Daoy (cell line): Measurements from ENCODE around the gene NANOS2. TPM values are rescaled to one million over a fixed set of nuclear protein-coding genes. Genes with fewer than 3 reads are reported as not detected.
A peak's percentile ranks its signal among the peaks of the same experiment; 100 is the strongest.
"Not testable (repeated sequence)": the region's sequence is repeated elsewhere in the genome, so short reads cannot be mapped to it uniquely, and the experiment has no call there.

Experiments used
- DNase-seq: peaks from one replicate; pipeline ENCODE4 v3.0.0-alpha.2; 2015; ENCODE audit warnings: low read depth
- total RNA-seq: library from RNA; depleted of rRNA; stranded (reverse); fragments of >200 nt; shearing (Covaris generic); gene quantifications from 2 replicates; pipeline ENCODE4 v1.2.3, GENCODE V29; 2014; rRNA removed

The NANOS2 gene
- total RNA-seq, 1 experiment from 2014 or later: not detected

DNA sequence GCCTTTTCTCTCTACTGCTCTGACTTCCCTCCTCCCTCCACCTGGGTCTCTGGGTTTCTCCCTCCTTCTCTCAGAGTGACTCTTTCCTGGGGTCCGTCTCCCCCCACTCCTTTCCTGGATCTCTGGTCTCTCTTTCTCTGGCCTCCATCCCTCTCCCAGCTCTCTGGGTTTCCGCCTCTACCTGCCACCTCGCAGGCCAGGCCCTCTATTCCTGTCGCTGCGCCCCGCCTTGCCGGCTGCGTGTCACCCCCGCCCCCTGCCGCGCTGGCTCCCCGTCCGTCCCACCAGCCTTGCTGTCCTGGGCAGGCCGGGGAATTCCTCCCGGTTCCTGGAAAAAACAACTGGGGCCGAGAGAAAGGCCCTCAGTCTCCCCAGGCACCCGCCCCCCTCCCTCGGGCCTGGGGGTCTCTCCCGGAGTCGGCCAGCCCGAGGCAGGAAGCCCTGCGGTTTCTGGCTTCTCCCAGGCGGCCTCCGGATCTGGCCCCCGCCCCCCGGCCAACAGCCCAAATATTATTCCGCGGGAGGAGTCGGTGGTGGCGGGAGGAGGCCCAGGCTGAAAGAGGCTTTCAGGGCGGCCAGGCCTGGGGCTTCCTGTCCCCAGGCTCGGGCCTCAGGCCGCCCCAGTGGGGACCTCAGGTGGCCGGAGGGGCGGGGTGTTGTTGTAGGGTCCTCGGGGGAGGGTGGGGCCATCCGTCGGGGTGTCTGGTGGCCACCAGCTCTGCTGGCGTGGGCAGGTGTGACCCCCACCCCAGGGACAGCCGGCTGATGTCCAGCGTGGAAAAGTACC lies 38.0 kb downstream of the NANOS2 start:
- DNase-seq: peak; percentile 69

DNA sequence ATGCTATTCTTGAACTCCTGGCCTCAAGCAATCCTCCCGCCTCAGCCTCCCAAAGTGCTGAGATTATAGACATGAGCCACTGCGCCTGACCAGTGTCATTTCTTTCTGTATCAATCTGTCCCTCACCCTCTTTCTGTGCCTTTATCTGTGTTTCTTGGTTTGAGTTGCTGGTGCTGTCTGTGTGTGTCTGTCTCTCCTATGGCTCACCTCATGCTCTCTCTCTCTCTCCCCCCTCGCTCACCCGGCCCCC lies 38.5 kb downstream of the NANOS2 start:
- no peak for DNase-seq

DNA sequence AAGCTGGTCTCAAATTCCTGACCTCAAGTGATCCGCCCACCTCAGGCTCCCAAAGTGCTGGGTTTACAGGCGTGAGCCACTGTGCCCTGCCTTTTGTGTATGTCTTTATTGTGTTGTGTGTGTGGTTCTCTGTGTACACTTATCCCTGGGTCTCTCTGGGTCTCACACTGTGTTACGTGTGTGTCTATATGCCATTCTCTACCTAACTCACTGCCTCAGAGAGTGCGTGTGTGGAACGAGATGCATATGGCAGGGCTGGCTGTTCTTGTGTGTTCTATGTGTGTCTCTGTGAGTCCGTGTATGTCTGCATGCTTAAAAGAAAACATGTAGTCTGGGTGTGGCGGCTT lies 40.0 kb downstream of the NANOS2 start:
- no peak for DNase-seq

DNA sequence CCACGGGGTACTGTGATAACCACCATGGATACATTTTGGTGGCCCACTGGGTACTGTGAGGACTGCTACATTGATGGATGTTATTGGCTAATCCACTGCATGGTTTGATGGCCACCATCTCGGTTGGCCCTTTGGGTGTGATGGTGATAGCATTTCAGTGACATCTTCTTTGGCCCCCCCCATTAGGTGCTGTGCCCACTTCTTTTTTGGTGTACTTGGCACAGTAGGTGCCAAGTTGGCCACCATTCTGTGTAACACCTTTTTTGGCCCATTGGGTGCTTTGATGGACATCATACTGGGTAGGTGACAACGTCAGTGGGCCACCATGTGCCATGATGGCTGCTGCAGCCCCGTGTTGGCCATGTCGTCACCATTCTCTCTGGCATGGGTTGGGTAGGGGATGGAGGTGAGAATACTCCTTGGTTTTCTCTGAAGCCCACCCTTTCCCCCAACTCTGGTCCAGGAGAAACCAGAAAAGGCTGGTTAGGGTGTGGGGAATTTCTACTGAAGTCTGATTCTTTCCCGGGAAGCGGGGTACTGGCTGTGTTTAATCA lies 41.3 kb downstream of the NANOS2 start:
- DNase-seq: no peak

DNA sequence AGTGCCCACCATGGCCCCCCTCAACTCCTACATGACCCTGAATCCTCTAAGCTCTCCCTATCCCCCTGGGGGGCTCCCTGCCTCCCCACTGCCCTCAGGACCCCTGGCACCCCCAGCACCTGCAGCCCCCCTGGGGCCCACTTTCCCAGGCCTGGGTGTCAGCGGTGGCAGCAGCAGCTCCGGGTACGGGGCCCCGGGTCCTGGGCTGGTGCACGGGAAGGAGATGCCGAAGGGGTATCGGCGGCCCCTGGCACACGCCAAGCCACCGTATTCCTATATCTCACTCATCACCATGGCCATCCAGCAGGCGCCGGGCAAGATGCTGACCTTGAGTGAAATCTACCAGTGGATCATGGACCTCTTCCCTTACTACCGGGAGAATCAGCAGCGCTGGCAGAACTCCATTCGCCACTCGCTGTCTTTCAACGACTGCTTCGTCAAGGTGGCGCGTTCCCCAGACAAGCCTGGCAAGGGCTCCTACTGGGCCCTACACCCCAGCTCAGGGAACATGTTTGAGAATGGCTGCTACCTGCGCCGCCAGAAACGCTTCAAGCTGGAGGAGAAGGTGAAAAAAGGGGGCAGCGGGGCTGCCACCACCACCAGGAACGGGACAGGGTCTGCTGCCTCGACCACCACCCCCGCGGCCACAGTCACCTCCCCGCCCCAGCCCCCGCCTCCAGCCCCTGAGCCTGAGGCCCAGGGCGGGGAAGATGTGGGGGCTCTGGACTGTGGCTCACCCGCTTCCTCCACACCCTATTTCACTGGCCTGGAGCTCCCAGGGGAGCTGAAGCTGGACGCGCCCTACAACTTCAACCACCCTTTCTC lies 42.3 kb downstream of the NANOS2 start:
- DNase-seq: no peak

DNA sequence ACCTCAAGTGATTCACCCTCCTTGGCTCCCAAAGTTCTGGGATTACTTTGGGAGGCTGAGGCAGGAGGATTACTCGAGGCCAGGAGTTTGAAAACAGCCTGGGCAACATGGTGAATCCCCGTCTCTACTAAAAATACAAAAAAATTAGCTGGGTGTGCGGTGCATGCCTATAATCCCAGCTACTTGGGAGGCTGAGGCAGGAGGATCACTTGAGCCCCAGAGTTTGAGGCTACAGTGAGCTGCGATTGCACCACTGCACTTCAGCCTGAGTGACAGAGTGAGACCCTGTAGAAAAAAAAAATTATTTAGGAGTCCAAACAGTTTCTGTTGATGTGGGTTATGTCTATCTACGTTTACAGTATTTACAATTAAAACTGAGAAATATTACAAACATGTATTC lies 43.8 kb downstream of the NANOS2 start:
- DNase-seq: no peak

DNA sequence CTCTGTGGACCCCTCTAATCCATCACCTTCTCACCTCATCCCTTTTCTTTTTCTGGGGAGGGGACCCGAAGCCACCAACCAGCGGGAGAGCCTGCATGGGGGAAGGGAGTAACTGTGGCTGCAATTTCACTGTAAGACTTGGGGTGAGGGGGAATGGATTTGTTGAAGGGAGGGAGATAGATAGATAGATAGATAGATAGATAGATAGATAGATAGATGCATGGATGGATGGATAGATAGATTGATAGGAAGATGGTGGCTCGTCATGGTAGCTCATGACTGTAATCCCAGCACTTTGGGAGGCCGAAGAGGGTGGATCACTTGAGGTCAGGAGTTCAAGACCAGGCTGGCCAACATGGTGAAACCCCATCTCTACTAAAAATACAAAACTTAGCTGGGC lies 47.3 kb downstream of the NANOS2 start:
- not testable (repeated sequence) for DNase-seq

DNA sequence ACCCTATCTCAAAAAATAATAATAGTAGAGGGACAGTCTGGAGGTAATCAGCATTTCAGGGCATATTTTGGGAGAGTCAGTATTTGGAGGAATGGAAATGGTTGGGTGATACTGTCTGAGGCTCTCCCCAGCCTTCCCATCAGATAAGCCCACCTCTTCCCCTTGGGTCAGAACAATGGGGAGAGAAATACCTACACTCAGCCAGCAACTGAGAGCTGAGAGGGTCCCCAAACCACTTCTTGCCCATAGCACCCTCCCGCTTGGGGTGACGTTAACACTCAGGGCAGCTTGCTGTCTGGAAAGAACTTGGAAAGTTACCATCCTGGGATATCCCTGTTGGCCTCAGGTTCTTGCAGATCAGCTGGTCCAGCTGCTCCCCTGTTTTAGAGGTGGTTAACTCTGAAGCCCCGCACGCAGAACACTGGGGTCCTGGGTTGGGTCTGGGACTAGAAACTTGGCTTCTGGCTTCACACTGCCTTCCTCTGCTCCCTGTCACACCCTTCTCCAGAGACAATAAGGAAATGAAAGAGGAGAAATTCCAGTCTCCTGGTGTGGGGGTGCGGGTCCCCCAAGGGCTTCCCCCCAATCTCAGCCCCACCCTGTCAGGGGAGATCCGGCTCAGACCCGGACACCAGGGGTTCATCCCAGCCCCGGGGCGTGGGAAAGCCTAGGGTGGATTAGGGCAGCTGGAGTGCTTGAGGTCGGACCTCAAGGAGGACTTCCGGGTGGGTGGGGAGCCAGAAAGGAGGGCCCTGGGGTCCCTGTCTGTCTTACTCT lies 48.0 kb downstream of the NANOS2 start:
- DNase-seq: no peak

DNA sequence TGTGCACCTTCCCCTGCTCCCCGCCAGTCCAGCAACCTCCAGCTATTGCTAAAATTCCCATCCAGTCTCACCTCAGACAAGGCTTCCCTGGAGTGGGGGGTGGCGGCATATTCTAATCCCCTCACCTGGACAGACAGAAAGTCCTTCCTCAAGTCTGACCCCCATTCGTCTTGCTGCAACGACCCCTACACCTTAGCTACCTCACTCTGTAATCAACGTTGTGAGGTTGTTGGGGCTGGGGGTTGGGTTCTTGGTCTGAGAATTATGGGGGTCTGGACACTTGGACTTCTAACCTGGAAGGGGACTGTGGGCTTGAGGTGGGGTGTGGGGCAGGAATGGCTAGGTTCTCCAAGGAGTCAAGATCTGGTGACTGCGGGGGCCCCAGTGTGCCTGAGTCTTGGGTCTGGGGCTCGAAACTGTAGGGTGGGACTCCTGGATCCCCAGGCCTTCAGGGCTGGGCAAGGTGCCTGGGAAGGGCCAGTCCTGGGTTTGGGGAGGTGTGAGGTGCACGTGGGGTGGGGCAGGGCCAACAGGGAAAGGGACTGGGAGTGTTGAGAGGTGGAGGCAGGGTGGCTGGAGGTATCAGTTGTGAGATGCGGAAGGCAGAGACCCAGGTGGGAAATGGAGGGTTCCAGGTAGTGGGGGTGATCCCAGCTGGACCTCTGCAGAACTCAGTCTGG lies 49.2 kb downstream of the NANOS2 start:
- no peak for DNase-seq

DNA sequence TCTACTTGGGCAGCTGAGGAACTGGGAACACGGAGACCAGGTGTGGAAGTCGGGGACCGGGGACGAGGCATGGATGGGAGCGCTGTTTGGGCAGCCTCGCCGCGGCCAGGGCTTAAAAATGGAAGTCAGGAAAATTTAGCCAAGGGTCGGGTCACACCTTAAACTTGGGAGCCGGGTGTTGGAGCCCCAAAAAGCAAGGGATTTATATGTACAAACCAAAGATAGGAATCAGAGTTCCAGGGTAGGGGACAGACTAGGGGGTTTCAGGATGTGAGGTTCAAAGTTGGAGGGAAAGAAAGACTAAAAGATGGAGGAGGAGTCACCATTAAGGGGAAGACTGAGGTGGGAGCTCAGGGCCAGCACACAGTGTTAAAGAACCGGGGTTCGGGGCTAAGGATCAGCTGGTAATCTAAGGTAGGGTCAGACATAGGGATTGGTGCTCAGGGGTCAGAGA lies 49.9 kb downstream of the NANOS2 start:
- DNase-seq: no peak

DNA sequence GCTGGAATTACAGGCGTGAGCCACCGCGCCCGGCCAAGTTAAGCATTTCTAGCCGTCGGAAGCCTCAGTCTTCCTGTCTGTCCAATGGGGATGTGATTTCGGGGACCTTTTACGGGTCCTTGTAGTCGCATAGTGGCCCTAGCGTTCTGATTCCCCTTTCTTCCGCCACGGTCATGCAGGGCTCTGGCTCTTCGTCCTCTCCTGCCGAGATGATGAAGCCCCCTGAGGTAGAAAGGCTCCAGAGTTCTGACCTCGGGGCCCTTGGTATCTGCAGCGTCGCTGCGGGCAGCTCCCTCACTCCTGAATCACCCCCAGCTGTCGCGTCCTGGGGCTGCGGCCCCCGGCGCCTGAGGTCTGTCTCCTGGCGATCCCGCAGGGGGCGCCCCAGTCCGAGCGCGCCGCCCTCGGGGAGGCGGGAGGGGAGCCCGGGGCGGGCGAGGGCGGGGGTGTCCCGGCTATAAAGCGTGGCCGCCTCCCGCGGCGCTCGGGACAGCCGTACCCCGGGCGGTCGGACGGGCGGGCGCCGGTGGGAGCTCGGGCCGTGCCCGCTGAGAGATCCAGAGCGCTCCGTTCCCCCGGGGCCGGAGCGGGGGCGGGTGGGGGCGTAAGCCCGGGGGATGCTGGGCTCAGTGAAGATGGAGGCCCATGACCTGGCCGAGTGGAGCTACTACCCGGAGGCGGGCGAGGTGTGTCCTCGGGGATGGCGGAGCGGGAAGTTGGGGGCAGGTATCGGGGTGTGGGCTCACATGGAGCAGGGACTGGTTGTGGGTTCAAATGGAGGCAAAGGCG lies 50.5 kb downstream of the NANOS2 start, which contains the start of gene FOXA3:
TSS of gene FOXA3 (plus strand) at position 487 of the 789 bp plus-strand sequence. CDS start at position 618, 131 bp downstream.
- peak; percentile 83 for DNase-seq

DNA sequence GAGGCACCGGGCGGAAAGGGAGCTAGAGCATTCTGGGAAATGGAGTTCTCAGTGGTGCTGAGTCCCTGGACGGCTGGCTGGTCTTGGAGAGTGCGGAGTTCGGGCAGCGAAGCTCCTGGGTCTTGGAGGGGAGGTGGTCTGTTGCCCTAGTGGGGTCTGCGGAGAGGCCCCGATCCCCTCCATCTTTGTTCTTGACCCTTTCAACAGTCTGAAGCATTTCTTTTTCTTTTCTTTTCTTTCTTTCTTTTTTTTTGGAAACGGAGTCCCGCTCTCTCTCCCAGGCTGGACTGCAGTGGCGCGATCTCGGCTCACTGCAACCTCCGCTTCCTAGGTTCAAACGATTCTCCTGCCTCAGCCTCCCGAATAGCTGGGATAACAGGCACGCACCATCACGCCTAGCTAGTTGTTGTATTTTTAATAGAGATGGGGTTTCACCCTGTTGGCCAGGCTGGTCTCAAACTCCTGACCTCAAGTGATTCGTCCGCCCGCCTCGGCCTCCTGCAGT lies 51.2 kb downstream of the NANOS2 start:
- no peak for DNase-seq

Other genes with a start within 250 kb of the NANOS2 start
- gene GIPR, start 246.6 kb downstream of the NANOS2 start, total RNA-seq: not detected in 2 replicates
- gene SNRPD2, start 222.8 kb downstream of the NANOS2 start, total RNA-seq: 580 and 625 TPM in 2 replicates
- gene QPCTL, start 222.1 kb downstream of the NANOS2 start, total RNA-seq: 13.0 and 22.3 TPM in 2 replicates
- gene FBXO46, start 183.9 kb downstream of the NANOS2 start, total RNA-seq: 7.9 and 15.0 TPM in 2 replicates
- not detected in 2 replicates for gene MEIOSIN, start 181.3 kb downstream of the NANOS2 start, total RNA-seq
- gene SIX5, start 145.5 kb downstream of the NANOS2 start, total RNA-seq: 5.1 and 9.5 TPM in 2 replicates
- gene DMPK, start 132.3 kb downstream of the NANOS2 start, total RNA-seq: 8.4 and 8.7 TPM in 2 replicates
- 16.7 and 22.1 TPM in 2 replicates for gene DMWD, start 121.9 kb downstream of the NANOS2 start, total RNA-seq
- gene RSPH6A, start 99.5 kb downstream of the NANOS2 start, total RNA-seq: 0.06 TPM in 1 of 2 replicates, not detected in the other
- 33.0 and 55.8 TPM in 2 replicates for gene SYMPK, start 51.6 kb downstream of the NANOS2 start, total RNA-seq
- gene FOXA3, start 50.5 kb downstream of the NANOS2 start, total RNA-seq: 2.1 and 2.6 TPM in 2 replicates
- 52.9 and 60.1 TPM in 2 replicates for gene IRF2BP1, start 28.6 kb downstream of the NANOS2 start, total RNA-seq
- gene MYPOP, start 12.2 kb downstream of the NANOS2 start, total RNA-seq: 0.09 and 2.5 TPM in 2 replicates
- not detected in 2 replicates for gene NOVA2, start 59.1 kb upstream of the NANOS2 start, total RNA-seq
- 5.5 and 7.7 TPM in 2 replicates for gene CCDC61, start 80.7 kb upstream of the NANOS2 start, total RNA-seq
- gene PGLYRP1, start 108.3 kb upstream of the NANOS2 start, total RNA-seq: not detected in 2 replicates
- not detected in 2 replicates for gene IGFL4, start 126.2 kb upstream of the NANOS2 start, total RNA-seq
- gene IGFL3, start 209.9 kb upstream of the NANOS2 start, total RNA-seq: not detected in 2 replicates
- gene IGFL2, start 233.5 kb upstream of the NANOS2 start, total RNA-seq: not detected in 2 replicates